ENCODE measurements around the gene EFNA4. TPM values are rescaled to one million over a fixed set of nuclear protein-coding genes. Genes with fewer than 3 reads are reported as not detected.

The EFNA4 gene
- total RNA-seq, 1 experiment from 2014 or later: 22.7 TPM

DNA sequence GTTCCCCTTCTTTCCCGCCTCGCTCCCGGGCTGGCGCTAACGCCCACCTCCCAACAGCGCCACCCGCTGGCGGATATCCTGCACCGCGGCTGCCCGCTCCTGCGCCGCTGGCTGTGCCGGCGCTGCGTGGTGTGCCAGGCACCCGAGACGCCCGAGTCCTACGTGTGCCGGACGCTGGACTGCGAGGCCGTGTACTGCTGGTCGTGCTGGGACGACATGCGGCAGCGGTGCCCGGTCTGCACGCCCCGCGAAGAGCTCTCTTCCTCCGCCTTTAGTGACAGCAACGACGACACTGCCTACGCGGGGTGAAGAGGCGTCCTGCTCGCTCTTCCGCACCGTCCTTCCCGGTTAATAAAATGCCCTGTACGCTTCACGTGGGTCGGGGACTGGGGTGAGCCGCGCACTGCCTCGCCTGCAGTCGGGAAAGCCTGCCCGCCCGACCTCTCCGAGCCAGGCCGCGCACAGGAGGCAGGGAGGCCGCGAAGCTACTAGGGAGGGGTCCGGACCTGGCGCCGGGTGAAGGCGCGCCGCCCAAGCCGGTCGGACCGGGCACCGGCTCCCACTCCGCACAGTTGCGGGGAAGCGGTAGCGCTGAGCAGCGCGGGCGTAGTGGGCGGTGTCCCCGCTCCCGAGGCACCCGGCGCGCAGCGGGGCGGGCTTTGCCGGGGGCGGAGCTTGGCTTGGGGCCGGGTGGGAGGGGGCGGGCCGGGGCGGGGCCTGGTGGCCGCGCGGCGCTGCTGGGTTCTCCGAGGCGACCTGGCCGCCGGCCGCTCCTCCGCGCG is 12.8 kb upstream of the EFNA4 start, which contains the start of gene ADAM15 (continued):
- peak; percentile 7; the same call in 1 of the 2 replicates for TF ChIP-seq ZNF281 (CRISPR knock-in tag; IDR thresholded peaks at IDR 0.05)
- no peak for TF ChIP-seq ZNF263 (CRISPR knock-in tag; IDR thresholded peaks at IDR 0.05; ENCODE audit: low read depth)
- TF ChIP-seq ESRRA (CRISPR knock-in tag; IDR thresholded peaks at IDR 0.05; ENCODE audit: borderline replicate concordance): peak; percentile 70; the same call in 1 of the 2 replicates
- TF ChIP-seq, protein P1, sequence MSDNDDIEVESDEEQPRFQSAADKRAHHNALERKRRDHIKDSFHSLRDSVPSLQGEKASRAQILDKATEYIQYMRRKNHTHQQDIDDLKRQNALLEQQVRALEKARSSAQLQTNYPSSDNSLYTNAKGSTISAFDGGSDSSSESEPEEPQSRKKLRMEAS (CRISPR knock-in tag; IDR thresholded peaks at IDR 0.05): peak; percentile 95
- TF ChIP-seq, protein P2, sequence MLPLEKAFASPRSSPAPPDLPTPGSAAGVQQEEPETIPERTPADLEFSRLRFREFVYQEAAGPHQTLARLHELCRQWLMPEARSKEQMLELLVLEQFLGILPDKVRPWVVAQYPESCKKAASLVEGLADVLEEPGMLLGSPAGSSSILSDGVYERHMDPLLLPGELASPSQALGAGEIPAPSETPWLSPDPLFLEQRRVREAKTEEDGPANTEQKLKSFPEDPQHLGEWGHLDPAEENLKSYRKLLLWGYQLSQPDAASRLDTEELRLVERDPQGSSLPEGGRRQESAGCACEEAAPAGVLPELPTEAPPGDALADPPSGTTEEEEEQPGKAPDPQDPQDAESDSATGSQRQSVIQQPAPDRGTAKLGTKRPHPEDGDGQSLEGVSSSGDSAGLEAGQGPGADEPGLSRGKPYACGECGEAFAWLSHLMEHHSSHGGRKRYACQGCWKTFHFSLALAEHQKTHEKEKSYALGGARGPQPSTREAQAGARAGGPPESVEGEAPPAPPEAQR (CRISPR knock-in tag; IDR thresholded peaks at IDR 0.05): no peak
- no peak for TF ChIP-seq HMGA2 (CRISPR knock-in tag; IDR thresholded peaks at IDR 0.05)
- TF ChIP-seq ZNF671 (CRISPR knock-in tag; IDR thresholded peaks at IDR 0.05): no peak
- TF ChIP-seq E2F1 (CRISPR knock-in tag; IDR thresholded peaks at IDR 0.05): peak; percentile 52; the same call in 1 of the 2 replicates
- no peak for TF ChIP-seq ERG (CRISPR knock-in tag; IDR thresholded peaks at IDR 0.05)
- TF ChIP-seq, protein P3, sequence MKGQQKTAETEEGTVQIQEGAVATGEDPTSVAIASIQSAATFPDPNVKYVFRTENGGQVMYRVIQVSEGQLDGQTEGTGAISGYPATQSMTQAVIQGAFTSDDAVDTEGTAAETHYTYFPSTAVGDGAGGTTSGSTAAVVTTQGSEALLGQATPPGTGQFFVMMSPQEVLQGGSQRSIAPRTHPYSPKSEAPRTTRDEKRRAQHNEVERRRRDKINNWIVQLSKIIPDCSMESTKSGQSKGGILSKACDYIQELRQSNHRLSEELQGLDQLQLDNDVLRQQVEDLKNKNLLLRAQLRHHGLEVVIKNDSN (CRISPR knock-in tag; IDR thresholded peaks at IDR 0.05): peak; percentile 56; the same call in 1 of the 2 replicates
- TF ChIP-seq, protein P4, sequence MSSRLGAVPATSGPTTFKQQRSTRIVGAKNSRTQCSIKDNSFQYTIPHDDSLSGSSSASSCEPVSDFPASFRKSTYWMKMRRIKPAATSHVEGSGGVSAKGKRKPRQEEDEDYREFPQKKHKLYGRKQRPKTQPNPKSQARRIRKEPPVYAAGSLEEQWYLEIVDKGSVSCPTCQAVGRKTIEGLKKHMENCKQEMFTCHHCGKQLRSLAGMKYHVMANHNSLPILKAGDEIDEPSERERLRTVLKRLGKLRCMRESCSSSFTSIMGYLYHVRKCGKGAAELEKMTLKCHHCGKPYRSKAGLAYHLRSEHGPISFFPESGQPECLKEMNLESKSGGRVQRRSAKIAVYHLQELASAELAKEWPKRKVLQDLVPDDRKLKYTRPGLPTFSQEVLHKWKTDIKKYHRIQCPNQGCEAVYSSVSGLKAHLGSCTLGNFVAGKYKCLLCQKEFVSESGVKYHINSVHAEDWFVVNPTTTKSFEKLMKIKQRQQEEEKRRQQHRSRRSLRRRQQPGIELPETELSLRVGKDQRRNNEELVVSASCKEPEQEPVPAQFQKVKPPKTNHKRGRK (CRISPR knock-in tag; IDR thresholded peaks at IDR 0.05; ENCODE audit: borderline replicate concordance): no peak
- TF ChIP-seq MXD4 (CRISPR knock-in tag; IDR thresholded peaks at IDR 0.05; ENCODE audit: borderline replicate concordance): no peak
- TF ChIP-seq NFE2L1 (CRISPR knock-in tag; IDR thresholded peaks at IDR 0.05): peak; percentile 93
- no peak for TF ChIP-seq CDX4 (CRISPR knock-in tag; IDR thresholded peaks at IDR 0.05; ENCODE audit: borderline replicate concordance)
- no peak for TF ChIP-seq GTF2I (CRISPR knock-in tag; conservative IDR thresholded peaks at IDR 0.05)
- no peak for TF ChIP-seq NR3C1 (CRISPR knock-in tag; conservative IDR thresholded peaks at IDR 0.05; ENCODE audit: low read depth)
- TF ChIP-seq FOXJ3 (CRISPR knock-in tag; IDR thresholded peaks at IDR 0.05; ENCODE audit: borderline replicate concordance): no peak
- peak; percentile 83; the same call in 1 of the 2 replicates for TF ChIP-seq ZNF232 (CRISPR knock-in tag; IDR thresholded peaks at IDR 0.05)
- no peak for TF ChIP-seq RELA (CRISPR knock-in tag; IDR thresholded peaks at IDR 0.05; ENCODE audit: borderline replicate concordance)
- TF ChIP-seq ZBTB21 (CRISPR knock-in tag; IDR thresholded peaks at IDR 0.05; ENCODE audit: borderline replicate concordance): peak; percentile 31; the same call in 1 of the 2 replicates
- no peak for TF ChIP-seq NR1H2 (CRISPR knock-in tag; IDR thresholded peaks at IDR 0.05)
- TF ChIP-seq, protein P5, sequence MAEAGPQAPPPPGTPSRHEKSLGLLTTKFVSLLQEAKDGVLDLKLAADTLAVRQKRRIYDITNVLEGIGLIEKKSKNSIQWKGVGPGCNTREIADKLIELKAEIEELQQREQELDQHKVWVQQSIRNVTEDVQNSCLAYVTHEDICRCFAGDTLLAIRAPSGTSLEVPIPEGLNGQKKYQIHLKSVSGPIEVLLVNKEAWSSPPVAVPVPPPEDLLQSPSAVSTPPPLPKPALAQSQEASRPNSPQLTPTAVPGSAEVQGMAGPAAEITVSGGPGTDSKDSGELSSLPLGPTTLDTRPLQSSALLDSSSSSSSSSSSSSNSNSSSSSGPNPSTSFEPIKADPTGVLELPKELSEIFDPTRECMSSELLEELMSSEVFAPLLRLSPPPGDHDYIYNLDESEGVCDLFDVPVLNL (CRISPR knock-in tag; IDR thresholded peaks at IDR 0.05; ENCODE audit: borderline replicate concordance, low read depth): peak; percentile 95
- TF ChIP-seq, protein P6, sequence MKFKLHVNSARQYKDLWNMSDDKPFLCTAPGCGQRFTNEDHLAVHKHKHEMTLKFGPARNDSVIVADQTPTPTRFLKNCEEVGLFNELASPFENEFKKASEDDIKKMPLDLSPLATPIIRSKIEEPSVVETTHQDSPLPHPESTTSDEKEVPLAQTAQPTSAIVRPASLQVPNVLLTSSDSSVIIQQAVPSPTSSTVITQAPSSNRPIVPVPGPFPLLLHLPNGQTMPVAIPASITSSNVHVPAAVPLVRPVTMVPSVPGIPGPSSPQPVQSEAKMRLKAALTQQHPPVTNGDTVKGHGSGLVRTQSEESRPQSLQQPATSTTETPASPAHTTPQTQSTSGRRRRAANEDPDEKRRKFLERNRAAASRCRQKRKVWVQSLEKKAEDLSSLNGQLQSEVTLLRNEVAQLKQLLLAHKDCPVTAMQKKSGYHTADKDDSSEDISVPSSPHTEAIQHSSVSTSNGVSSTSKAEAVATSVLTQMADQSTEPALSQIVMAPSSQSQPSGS (CRISPR knock-in tag; IDR thresholded peaks at IDR 0.05; ENCODE audit: borderline replicate concordance, low read depth): no peak
- TF ChIP-seq SMAD4 (CRISPR knock-in tag; IDR thresholded peaks at IDR 0.05): no peak

Measured in WTC11 (cell line).